ENCODE data around the gene CHI3L1. TPM values are rescaled to one million over a fixed set of nuclear protein-coding genes. Genes with fewer than 3 reads are reported as not detected.

The CHI3L1 gene
- total RNA-seq, 2 donors from 2014 or later = 0.85 to 9.4 TPM

DNA sequence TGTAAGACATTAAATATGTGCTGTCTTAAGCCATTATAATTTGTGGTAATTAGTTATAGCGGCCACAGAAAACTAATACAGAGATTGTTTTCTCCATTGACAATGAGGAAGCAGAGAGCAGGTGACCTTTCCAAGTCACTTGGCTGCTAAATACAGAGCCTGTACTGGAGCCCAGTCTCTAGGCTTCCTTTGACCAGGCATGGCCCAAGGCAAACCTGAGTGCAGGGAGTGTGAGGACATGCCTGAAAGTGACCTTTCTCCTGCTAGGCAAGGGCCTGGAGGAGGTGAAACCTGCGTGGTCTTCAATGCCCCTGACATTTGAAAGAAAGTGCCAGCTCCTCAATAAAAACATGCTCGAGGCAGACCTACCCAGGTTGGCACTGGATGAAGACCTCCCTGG is 12.5 kb upstream of the CHI3L1 start:
- no peaks in the 10 kb centered on the region for H3K36me3 ChIP-seq
- no peak for DNase-seq (ENCODE audit: low spot score)
- TF ChIP-seq, protein P1, sequence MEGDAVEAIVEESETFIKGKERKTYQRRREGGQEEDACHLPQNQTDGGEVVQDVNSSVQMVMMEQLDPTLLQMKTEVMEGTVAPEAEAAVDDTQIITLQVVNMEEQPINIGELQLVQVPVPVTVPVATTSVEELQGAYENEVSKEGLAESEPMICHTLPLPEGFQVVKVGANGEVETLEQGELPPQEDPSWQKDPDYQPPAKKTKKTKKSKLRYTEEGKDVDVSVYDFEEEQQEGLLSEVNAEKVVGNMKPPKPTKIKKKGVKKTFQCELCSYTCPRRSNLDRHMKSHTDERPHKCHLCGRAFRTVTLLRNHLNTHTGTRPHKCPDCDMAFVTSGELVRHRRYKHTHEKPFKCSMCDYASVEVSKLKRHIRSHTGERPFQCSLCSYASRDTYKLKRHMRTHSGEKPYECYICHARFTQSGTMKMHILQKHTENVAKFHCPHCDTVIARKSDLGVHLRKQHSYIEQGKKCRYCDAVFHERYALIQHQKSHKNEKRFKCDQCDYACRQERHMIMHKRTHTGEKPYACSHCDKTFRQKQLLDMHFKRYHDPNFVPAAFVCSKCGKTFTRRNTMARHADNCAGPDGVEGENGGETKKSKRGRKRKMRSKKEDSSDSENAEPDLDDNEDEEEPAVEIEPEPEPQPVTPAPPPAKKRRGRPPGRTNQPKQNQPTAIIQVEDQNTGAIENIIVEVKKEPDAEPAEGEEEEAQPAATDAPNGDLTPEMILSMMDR (IDR thresholded peaks at IDR 0.05) = no peak
- no peak overlapping the region for H3K4me3 ChIP-seq
- no peak overlapping the region for H3K27ac ChIP-seq
- no peaks in the 10 kb centered on the region for H3K27me3 ChIP-seq
- peaks cover 0 to 32% of the 10 kb centered on the region in 2 donors for H3K4me1 ChIP-seq
- H3K9me3 ChIP-seq = no peaks in the 10 kb centered on the region

DNA sequence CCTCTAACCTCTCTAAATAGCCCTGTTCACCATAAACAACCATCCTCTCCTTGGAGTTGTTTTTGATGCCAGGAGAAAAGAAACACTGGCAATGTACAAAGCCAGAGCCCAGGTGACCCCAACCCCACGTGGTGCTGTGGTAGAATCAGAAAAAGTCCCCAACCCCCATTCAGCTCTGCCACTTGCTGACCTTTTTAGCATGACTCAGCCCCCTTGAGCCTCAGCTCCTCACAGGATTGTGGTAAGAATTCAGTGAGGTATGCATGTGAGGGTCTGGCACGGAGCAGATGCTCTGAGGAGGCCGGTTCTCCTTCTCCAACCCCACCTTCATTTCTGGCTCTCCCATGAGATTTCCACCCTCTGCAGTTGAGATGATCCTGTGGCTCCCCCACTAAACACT is 11.1 kb upstream of the CHI3L1 start:
- H3K27me3 ChIP-seq = no peaks in the 10 kb centered on the region
- no peak overlapping the region for H3K4me3 ChIP-seq
- H3K27ac ChIP-seq = no peak overlapping the region
- TF ChIP-seq, protein P1 (IDR thresholded peaks at IDR 0.05) = no peak
- H3K36me3 ChIP-seq = no peaks in the 10 kb centered on the region
- no peak for DNase-seq (ENCODE audit: low spot score)
- no peaks in the 10 kb centered on the region for H3K9me3 ChIP-seq
- H3K4me1 ChIP-seq = peaks cover 0 to 25% of the 10 kb centered on the region in 2 donors

DNA sequence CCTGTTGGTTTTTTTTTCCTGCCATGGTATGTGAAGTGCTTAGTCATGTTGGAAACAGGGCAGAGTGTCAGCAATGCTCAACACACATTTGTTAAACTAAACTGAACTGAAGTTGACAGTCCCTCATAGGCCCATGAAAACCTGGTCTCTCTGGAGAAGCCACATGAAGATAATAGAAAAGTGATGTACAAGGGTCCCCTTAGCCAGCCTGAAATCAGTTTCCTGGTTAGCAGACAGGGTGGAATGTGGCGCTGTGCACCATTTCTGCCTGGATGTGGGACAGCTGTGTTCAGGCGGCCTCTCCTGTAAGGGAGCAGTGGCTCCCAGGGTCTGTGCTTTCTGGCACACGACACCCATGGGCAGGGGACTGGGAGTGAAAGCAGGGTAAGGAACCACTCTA is 9.9 kb upstream of the CHI3L1 start:
- Histone ChIP-seq H3K4me1 (peaks cover 0 to 24% of the 10 kb centered on the region in 2 donors), H3K27me3 (no peaks in the 10 kb centered on the region), H3K27ac (no peak overlapping the region), H3K36me3 (no peaks in the 10 kb centered on the region), H3K4me3 (no peak overlapping the region), H3K9me3 (no peaks in the 10 kb centered on the region)
- TF ChIP-seq, protein P1 (IDR thresholded peaks at IDR 0.05) = no peak
- DNase-seq (ENCODE audit: low spot score) = no peak

DNA sequence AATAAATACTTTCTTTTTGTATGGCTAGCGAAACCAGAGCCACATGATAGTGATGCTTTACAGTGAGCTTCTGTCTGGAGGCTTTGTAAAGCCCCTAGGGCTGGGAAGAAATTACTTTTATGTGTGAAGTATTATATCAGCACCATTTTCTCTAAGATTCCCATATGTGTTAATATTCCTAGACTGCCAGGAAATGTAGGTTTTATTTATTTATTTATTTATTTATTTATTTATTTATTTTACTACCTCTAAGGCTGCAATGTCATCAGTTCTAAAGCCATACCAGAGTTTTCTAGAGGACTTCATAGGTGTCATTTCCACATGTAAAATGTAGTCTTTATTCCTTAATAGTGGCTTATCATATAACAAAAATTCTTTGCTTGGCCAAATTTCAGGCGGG is 4.4 kb upstream of the CHI3L1 start:
- Histone ChIP-seq H3K36me3 (no peaks in the 10 kb centered on the region), H3K27me3 (no peaks in the 10 kb centered on the region), H3K27ac (no peak overlapping the region), H3K4me1 (peaks cover 0 to 7% of the 10 kb centered on the region in 2 donors), H3K4me3 (no peak overlapping the region), H3K9me3 (no peaks in the 10 kb centered on the region)
- DNase-seq (ENCODE audit: low spot score) = no peak
- TF ChIP-seq, protein P1 (IDR thresholded peaks at IDR 0.05) = no peak

DNA sequence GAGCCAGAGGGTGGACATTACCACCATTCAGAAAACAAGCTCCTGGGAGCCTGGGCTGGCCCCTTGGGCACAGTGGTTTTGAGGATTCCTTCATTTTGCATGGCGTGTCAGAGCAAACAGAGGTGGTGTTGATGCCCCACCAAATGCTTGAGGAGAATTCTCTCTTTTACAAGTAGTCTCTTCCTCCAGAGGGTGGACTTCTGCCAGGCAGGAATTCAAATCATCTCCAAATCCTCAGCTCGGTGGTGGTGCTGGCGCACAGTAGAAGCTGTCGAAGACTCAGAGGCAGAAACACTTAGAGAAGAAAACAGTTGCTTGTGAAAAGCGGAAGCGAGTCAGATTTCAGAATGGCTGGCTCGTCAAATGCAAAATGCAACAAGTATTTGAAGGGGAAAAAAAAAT is 3.4 kb upstream of the CHI3L1 start:
- H3K27me3 ChIP-seq = no peaks in the 10 kb centered on the region
- TF ChIP-seq, protein P1 (IDR thresholded peaks at IDR 0.05) = no peak
- DNase-seq (ENCODE audit: low spot score) = no peak
- no peaks in the 10 kb centered on the region for H3K36me3 ChIP-seq
- H3K4me3 ChIP-seq = no peak overlapping the region
- H3K9me3 ChIP-seq = no peaks in the 10 kb centered on the region
- peaks cover 0 to 7% of the 10 kb centered on the region in 2 donors for H3K4me1 ChIP-seq
- H3K27ac ChIP-seq = no peak overlapping the region

DNA sequence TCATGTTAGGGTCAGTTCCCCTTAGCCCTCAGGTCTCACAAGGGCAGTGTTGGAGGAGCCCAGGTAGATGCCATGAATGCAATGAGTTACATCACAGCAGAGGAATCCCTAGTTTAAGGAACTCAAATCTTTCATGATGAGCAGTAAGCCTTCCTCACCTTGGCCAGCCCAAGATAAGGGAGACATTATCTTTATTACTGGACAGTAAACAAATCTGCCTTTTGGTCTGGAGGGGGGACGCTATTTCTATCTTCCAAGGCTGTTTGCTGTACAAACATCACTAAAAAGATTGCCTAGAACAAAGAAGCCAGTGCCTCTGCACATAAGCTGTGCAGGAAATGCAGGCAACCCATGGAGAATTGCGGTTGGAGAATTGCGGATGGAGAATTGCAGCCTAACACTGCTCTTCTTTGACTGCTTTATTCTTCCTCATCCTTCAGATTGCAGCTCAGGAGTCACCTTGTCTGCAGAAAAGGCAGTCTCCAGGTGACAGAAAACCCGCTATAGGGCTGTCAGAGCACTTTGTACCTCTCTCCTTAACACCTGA is 2.3 kb upstream of the CHI3L1 start:
- no peaks in the 10 kb centered on the region for H3K27me3 ChIP-seq
- H3K9me3 ChIP-seq = no peaks in the 10 kb centered on the region
- H3K4me1 ChIP-seq = peaks cover 0 to 7% of the 10 kb centered on the region in 2 donors
- TF ChIP-seq, protein P1 (IDR thresholded peaks at IDR 0.05) = no peak
- no peak overlapping the region for H3K27ac ChIP-seq
- no peaks in the 10 kb centered on the region for H3K36me3 ChIP-seq
- no peak overlapping the region for H3K4me3 ChIP-seq
- no peak for DNase-seq (ENCODE audit: low spot score)
